ENCODE results near the gene NCOA7. TPM values are rescaled to one million over a fixed set of nuclear protein-coding genes. Genes with fewer than 3 reads are reported as not detected.

Gene NCOA7
- total and polyA plus RNA-seq, 2 of the 8 experiments (the other 6 are each of a cell fraction or from before 2014, with no cell fraction given): 2.6 to 10.7 TPM

DNA sequence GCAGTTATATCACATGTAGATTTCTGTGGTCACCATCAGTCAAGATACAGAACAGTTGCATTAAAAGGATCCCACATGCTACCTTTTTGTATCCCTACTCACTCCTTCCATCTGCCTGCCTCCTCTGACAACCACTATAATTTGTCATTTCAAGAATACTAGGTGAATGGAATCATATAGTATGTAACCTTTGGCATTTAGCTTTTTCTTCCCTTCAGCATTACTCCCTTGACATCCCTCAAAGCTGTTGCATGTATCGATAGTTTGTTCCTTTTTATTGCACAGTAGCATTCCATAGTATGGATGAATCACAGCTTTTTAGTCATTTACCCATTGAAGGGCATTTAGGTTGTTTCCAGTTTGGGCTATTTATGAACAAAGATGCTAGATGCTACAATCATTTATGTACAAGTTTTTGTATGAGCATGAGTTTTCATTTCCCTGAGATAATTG is 26.1 kb downstream of the NCOA7 start:
- Histone ChIP-seq H3K9ac (replicated peaks in 1 of 4; ENCODE audit: extremely low read depth in 1 of 4, low read depth in 3 of 4, low read length in 3 of 4) (no peak overlapping the region), H2BK12ac (ENCODE audit: low read depth, low read length) (no peak overlapping the region), H4K91ac (replicated peaks; ENCODE audit: insufficient read length, low read length) (no peak overlapping the region), H3K23me2 (ENCODE audit: low read depth, low read length) (no peaks in the 10 kb centered on the region), H2BK15ac (ENCODE audit: low read length) (no peak overlapping the region), H3K14ac (ENCODE audit: insufficient read length) (no peak overlapping the region), H2AK5ac (ENCODE audit: low read depth, low read length) (no peak overlapping the region), H3K23ac (ENCODE audit: insufficient read length) (no peak overlapping the region), H2BK5ac (ENCODE audit: low read depth, low read length) (no peak overlapping the region), H3K79me2 (ENCODE audit: control insufficient read depth in 1 of 2, insufficient read depth in 2 of 2, low read length in 2 of 2) (no peaks in the 10 kb centered on the region), H4K5ac (ENCODE audit: insufficient read length, low read depth, low read length) (no peak overlapping the region), H3K4me2 (ENCODE audit: insufficient read depth in 1 of 2, low read depth in 2 of 2, low read length in 2 of 2) (no peak overlapping the region), H3K9me3 (ENCODE audit: insufficient read depth in 2 of 2, low read depth in 1 of 2, low read length in 1 of 2) (no peaks in the 10 kb centered on the region), H3K18ac (ENCODE audit: extremely low read depth, low read length) (no peak overlapping the region), H2BK20ac (ENCODE audit: low read length) (no peak overlapping the region), H3K27ac (ENCODE audit: low read depth, low read length) (no peak overlapping the region), H2AFZ (ENCODE audit: low read length) (no peak overlapping the region), H4K8ac (ENCODE audit: extremely low read depth, insufficient read depth, low read length) (no peak overlapping the region), H3K27me3 (replicated peaks in 1 of 4; ENCODE audit: control insufficient read depth in 3 of 4, extremely low read depth in 1 of 4, insufficient read depth in 3 of 4, low read length in 3 of 4) (peaks cover 0 to 2% (median 0%) of the 10 kb centered on the region in 4 experiments; a peak in 1 of 7 replicates), H3K4me3 (ENCODE audit: extremely low read depth in 1 of 4, insufficient read depth in 2 of 4, low read depth in 3 of 4, low read length in 4 of 4) (no peak overlapping the region), H4K20me1 (replicated peaks in 1 of 2; ENCODE audit: control insufficient read depth in 1 of 2, insufficient read depth in 2 of 2, low read length in 2 of 2) (no peaks in the 10 kb centered on the region), H3K56ac (replicated peaks; ENCODE audit: insufficient read length, low read depth, low read length) (no peak overlapping the region), H2BK120ac (replicated peaks; ENCODE audit: low read depth, low read length) (no peak overlapping the region), H3K36me3 (ENCODE audit: control insufficient read depth in 2 of 4, insufficient read depth in 4 of 4, low read length in 3 of 4) (no peaks in the 10 kb centered on the region), H3K4me1 (replicated peaks in 1 of 4; ENCODE audit: control insufficient read depth in 3 of 4, insufficient read depth in 4 of 4, low read length in 3 of 4) (no peaks in the 10 kb centered on the region), H3K4ac (replicated peaks; ENCODE audit: insufficient read length, low read depth, low read length) (no peak overlapping the region), H3K79me1 (ENCODE audit: low read depth, low read length) (no peaks in the 10 kb centered on the region)
- ChIA-PET CTCF (ENCODE audit: partially characterized antibody) (no interaction called here), POLR2A (ENCODE audit: partially characterized antibody) (no interaction called here)
- TF ChIP-seq CEBPB (IDR thresholded peaks at IDR 0.05; ENCODE audit: low read depth, low read length) (no peak), YY1 (IDR thresholded peaks at IDR 0.05; ENCODE audit: low read depth, low read length) (no peak), CBX5 (IDR thresholded peaks at IDR 0.05; ENCODE audit: low read depth, low read length) (no peak), TAF7 (optimal IDR thresholded peaks at IDR 0.05; ENCODE audit: borderline replicate concordance, low read depth, low read length) (no peak), POLR2A (IDR thresholded peaks at IDR 0.05; ENCODE audit: control extremely low read depth in 1 of 2, low read depth in 2 of 2, low read length in 2 of 2) (no peak), TAF1 (IDR thresholded peaks at IDR 0.05; ENCODE audit: low read depth, low read length) (no peak)
- no peak for DNase-seq (ENCODE audit: low read depth in 1 of 2, low spot score in 2 of 2)
- no peak for FAIRE-seq
- WGBS, 2 experiments (ENCODE audit: extremely low coverage in 1 of 2, insufficient coverage in 1 of 2, insufficient read length in 1 of 2, insufficient replicate concordance in 2 of 2, low coverage in 1 of 2, low lambda C conversion rate in 2 of 2, missing lambda C conversion rate in 1 of 2): 91% methylated on average over 1 of the region's 1 CpG; no CpG with 5 or more reads in 1 of the 2 experiments
